ENCODE data around the gene POFUT1. TPM values are rescaled to one million over a fixed set of nuclear protein-coding genes. Genes with fewer than 3 reads are reported as not detected.

POFUT1 gene
- total and polyA plus RNA-seq, 11 donors, result 12.0 to 48.5 (median 27.3) TPM

DNA sequence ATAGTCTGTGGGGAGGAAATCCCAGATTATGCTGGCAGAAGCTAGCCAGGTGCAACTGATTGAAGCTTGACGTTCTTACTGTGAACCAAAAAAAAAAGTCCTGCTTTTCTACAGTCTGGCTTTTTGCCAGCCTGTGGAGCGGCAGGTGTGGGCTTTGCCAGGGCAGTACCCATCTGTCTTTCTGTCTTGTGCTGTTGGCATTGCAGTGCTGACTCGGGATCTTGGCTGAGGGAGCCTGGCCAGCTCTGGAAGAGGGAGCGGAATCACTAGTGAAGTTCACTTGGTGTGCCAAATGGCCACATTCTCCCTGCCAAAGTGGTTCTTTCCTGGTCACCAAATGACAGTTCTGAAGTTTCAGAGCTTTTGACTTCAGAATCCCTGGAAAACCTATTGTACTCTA is 74.8 kb downstream of the POFUT1 start:
- 29 to 43% (median 35%) methylated on average over 4 of the region's 4 CpGs for WGBS, 4 donors
- TF ChIP-seq POLR2A (IDR thresholded peaks at IDR 0.05) (no peak), CTCF (IDR thresholded peaks at IDR 0.05) (no peak)
- no peaks in the 10 kb centered on the region for H3K27me3 ChIP-seq
- H3K36me3 ChIP-seq, result no peaks in the 10 kb centered on the region
- H3K4me1 ChIP-seq, result peaks cover 3 to 48% (median 36%) of the 10 kb centered on the region in 12 donors
- H3K9me3 ChIP-seq, result no peaks in the 10 kb centered on the region
- peak in 4 of 5 donors; percentile 36 to 70 (median 56) for DNase-seq
- peak; percentile 49 to 84 (median 71) for ATAC-seq
- intact Hi-C loops (cut with DNase I), result loop anchor here in 2 of 10 donors (5.0 to 10.0 kb wide), 2 partner anchors 50 to 52 kb away; no protein-coding TSS in a partner anchor
- peak overlapping the region in 7 of 12 donors; percentile 1 to 60 (median 22) for H3K27ac ChIP-seq
- H3K4me3 ChIP-seq, result no peak overlapping the region

DNA sequence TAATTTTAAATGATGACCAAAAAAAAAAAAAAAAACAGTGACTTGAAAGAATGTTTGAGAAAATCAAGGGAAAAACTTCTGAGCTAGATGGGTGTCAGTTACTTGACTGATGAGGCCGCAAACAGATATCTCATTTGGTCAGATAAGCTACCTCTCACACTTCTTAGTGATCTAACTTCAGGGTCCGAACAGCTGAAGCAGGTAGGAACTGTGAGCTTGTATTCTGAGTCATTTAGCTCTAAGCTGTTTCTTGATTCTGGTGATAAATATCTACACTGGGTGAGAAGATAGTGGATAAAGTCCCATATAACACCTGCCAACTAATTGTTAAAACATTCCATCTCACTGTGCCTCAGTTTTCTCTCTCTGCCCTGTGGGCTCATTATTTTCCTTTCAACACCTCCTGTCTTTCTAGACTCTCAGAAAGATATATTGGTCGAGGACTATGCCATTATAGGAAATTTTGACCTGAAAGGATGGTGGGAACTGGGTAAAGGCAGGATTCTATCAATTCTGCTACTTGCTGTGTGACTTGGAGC is 77.5 kb downstream of the POFUT1 start:
- Histone ChIP-seq H3K4me3 (no peak overlapping the region), H3K36me3 (peaks cover 0 to 7% (median 0%) of the 10 kb centered on the region in 9 donors), H3K27ac (peak overlapping the region in 11 of 12 donors; percentile 45 to 82 (median 61)), H3K4me1 (peaks cover 3 to 39% (median 26%) of the 10 kb centered on the region in 12 donors), H3K9me3 (no peaks in the 10 kb centered on the region), H3K27me3 (no peaks in the 10 kb centered on the region)
- TF ChIP-seq CTCF (IDR thresholded peaks at IDR 0.05) (no peak), POLR2A (IDR thresholded peaks at IDR 0.05) (no peak)
- no peak for ATAC-seq
- DNase-seq, result no peak
- 51 to 82% (median 68%) methylated on average over 3 of the region's 3 CpGs for WGBS, 4 donors
- intact Hi-C loops (cut with DNase I), result loop anchor here in 2 of 10 donors (5.0 to 10.0 kb wide), 3 partner anchors 47 to 72 kb away; partner anchors contain the start of gene ASXL1 (in 1 of the 2)

GRCh38 chr20:32285621-32286371 is 78.1 kb downstream of the POFUT1 start:
- WGBS, 4 donors, result 28 to 31% (median 30%) methylated on average over 4 of the region's 4 CpGs
- peak; percentile 62 to 84 (median 64) for ATAC-seq
- peaks cover 0 to 7% (median 0%) of the 10 kb centered on the region in 9 donors for H3K36me3 ChIP-seq
- peak overlapping the region in 4 of 12 donors; percentile 1 to 10 (median 9) for H3K4me3 ChIP-seq
- DNase-seq, result peak in 2 of 5 donors; percentile 13 to 20
- intact Hi-C loops (cut with DNase I), result loop anchor here in 2 of 10 donors (5.0 to 10.0 kb wide), 3 partner anchors 47 to 72 kb away; partner anchors contain the start of gene ASXL1 (in 1 of the 2)
- TF ChIP-seq POLR2A (IDR thresholded peaks at IDR 0.05) (no peak), CTCF (IDR thresholded peaks at IDR 0.05) (no peak)
- H3K27ac ChIP-seq, result peak overlapping the region in 11 of 12 donors; percentile 45 to 82 (median 61)
- H3K4me1 ChIP-seq, result peaks cover 3 to 39% (median 26%) of the 10 kb centered on the region in 12 donors
- no peaks in the 10 kb centered on the region for H3K27me3 ChIP-seq
- H3K9me3 ChIP-seq, result no peaks in the 10 kb centered on the region

GRCh38 chr20:32287231-32287638 is 79.6 kb downstream of the POFUT1 start:
- Histone ChIP-seq H3K36me3 (peaks cover 0 to 7% (median 0%) of the 10 kb centered on the region in 9 donors), H3K27ac (peak overlapping the region in 2 of 12 donors; percentile 4 to 52), H3K27me3 (no peaks in the 10 kb centered on the region), H3K4me3 (no peak overlapping the region), H3K4me1 (peaks cover 3 to 34% (median 22%) of the 10 kb centered on the region in 12 donors), H3K9me3 (no peaks in the 10 kb centered on the region)
- intact Hi-C loops (cut with DNase I), result loop anchor here in 2 of 10 donors (5.0 to 10.0 kb wide), 3 partner anchors 45 to 70 kb away; partner anchors contain the start of gene ASXL1 (in 1 of the 2)
- TF ChIP-seq POLR2A (IDR thresholded peaks at IDR 0.05) (no peak), CTCF (IDR thresholded peaks at IDR 0.05) (no peak)
- DNase-seq, result no peak
- WGBS, 4 donors, result 96 to 99% (median 98%) methylated on average over 6 of the region's 6 CpGs
- no peak for ATAC-seq

Measured in heart left ventricle (tissue), 16 donors.